OCI-LY7 (cell line): Measurements from ENCODE around the gene RNF212. TPM values are rescaled to one million over a fixed set of nuclear protein-coding genes. Genes with fewer than 3 reads are reported as not detected.

Experiments used
- BruUV-seq: library from RNA; stranded (reverse); fragments of 400-500 nt; replicated peaks from 2 replicates; lab custom pipeline; 2021; lab: Mats Ljungman, UMichigan
- CTCF ChIA-PET: fragments of 300-600 bp; sonication (Branson Sonifier 250); formaldehyde crosslinking; loops from one replicate; lab custom pipeline; 2022; ENCODE audit warnings: antibody characterized with exemption; ENCODE audit not compliant: unreplicated experiment; lab: Charles Lee
- POLR2A ChIA-PET: fragments of 300-600 bp; sonication (Branson Sonifier 250); formaldehyde crosslinking; loops from one replicate; lab custom pipeline; 2022; ENCODE audit warnings: antibody characterized with exemption; lab: Charles Lee
- DNase-seq: peaks from one replicate; pipeline ENCODE4 v3.0.0-alpha.2; 2015; ENCODE audit warnings: low spot score
- H2AFZ ChIP-seq: fragments of 200-600 bp; sonication (generic), shearing (Covaris generic); 2 replicates; pipeline ENCODE4 v1.6.1; 2014; ENCODE audit warnings: mild to moderate bottlenecking, antibody characterized with exemption, low read length, moderate library complexity
- H3K27ac ChIP-seq: fragments of 200-600 bp; sonication (generic); 2 replicates; pipeline ENCODE4 v1.5.1; 2014; ENCODE audit warnings: mixed run types, low read depth, mild to moderate bottlenecking, moderate library complexity, low read length, inconsistent platforms; ENCODE audit not compliant: poor library complexity, severe bottlenecking
- H3K36me3 ChIP-seq: fragments of 200-600 bp; sonication (generic); 2 replicates; pipeline ENCODE4 v1.6.1; 2014; ENCODE audit warnings: mild to moderate bottlenecking, antibody characterized with exemption, low read length, moderate library complexity, mixed read lengths; ENCODE audit not compliant: insufficient read depth
- H3K4me1 ChIP-seq: fragments of 200-600 bp; sonication (generic); 2 replicates; pipeline ENCODE4 v1.5.1; 2014; ENCODE audit warnings: mild to moderate bottlenecking, low read length; ENCODE audit not compliant: insufficient read depth, poor library complexity, severe bottlenecking
- H3K4me2 ChIP-seq: fragments of 200-600 bp; sonication (generic); 2 replicates; pipeline ENCODE4 v1.6.1; 2014; ENCODE audit warnings: mild to moderate bottlenecking, low read length
- H3K4me3 ChIP-seq: fragments of 200-600 bp; sonication (generic); 2 replicates; pipeline ENCODE4 v1.5.1; 2014; ENCODE audit warnings: mild to moderate bottlenecking, low read depth, low read length; ENCODE audit not compliant: poor library complexity, severe bottlenecking
- H3K79me2 ChIP-seq: fragments of 200-600 bp; sonication (generic); 2 replicates; pipeline ENCODE4 v1.6.1; 2016; ENCODE audit warnings: low read depth, mild to moderate bottlenecking, low read length, moderate library complexity, mixed read lengths; ENCODE audit not compliant: insufficient read depth
- H3K9me2 ChIP-seq: fragments of 200-600 bp; sonication (generic); 2 replicates; pipeline ENCODE4 v1.6.1; 2016; ENCODE audit warnings: mild to moderate bottlenecking, low read length, mixed read lengths; ENCODE audit not compliant: insufficient read depth
- H3K9me3 ChIP-seq: fragments of 200-600 bp; sonication (generic); 2 replicates; pipeline ENCODE4 v1.6.1; 2014; ENCODE audit warnings: mild to moderate bottlenecking, mixed run types, low read length, mixed read lengths
- H4K20me1 ChIP-seq: fragments of 200-600 bp; sonication (generic); 2 replicates; pipeline ENCODE4 v1.6.1; 2014; ENCODE audit warnings: mild to moderate bottlenecking, antibody characterized with exemption, low read length, moderate library complexity, mixed read lengths; ENCODE audit not compliant: insufficient read depth
- EZH2phosphoT487 ChIP-seq: fragments of 200-600 bp; sonication (generic); IDR thresholded peaks from 2 replicates; pipeline ENCODE4 v1.6.1; 2018; ENCODE audit warnings: low read depth, borderline replicate concordance, mild to moderate bottlenecking, mixed run types, antibody characterized with exemption, low read length, moderate library complexity, mixed read lengths
- intact Hi-C: fragments of 100-400 bp; cut with micrococcal nuclease; formaldehyde crosslinking; loops from one replicate; pipeline ENCODE4 v1.10.0; 2022; ENCODE audit not compliant: unreplicated experiment
- total RNA-seq, 2 experiments: library from RNA; depleted of rRNA in 1 of 2; stranded (reverse); fragments of >200 nt in 1 of 2; shearing (Covaris generic) in 1 of 2; gene quantifications; 2 replicates each; pipeline ENCODE4 v1.2.3, GENCODE V29; 2014 to 2022
- TF ChIP-seq, protein P1 (sequence below): fragments of 200-600 bp; sonication (generic); conservative IDR thresholded peaks from 2 replicates; pipeline ENCODE4 v1.5.1; 2014; ENCODE audit warnings: mild to moderate bottlenecking, antibody characterized with exemption, low read length, moderate library complexity, mixed read lengths

Gene RNF212
- total RNA-seq, 2 experiments from 2014 or later = not detected

DNA sequence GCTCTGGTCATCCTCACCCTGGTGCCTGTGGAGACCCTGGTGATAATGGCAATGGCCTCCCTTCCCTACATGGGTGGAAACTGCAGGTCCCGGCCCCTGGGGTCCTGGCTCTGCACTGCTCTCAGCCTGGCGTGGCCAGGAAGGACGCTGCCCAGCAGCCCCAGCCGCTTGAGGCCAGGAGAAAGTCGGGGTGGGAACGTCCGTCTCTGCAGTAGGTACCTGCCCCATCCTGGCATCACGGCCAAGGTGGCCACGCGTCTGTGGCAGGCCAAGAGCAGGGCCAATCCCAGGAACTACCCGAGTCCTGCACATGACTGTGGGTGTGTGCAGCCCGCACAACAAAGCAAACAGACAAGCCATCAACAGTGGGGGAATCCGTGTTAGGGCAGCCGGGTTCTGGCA is 68.2 kb downstream of the RNF212 start:
- intact Hi-C loops = no loop called here

DNA sequence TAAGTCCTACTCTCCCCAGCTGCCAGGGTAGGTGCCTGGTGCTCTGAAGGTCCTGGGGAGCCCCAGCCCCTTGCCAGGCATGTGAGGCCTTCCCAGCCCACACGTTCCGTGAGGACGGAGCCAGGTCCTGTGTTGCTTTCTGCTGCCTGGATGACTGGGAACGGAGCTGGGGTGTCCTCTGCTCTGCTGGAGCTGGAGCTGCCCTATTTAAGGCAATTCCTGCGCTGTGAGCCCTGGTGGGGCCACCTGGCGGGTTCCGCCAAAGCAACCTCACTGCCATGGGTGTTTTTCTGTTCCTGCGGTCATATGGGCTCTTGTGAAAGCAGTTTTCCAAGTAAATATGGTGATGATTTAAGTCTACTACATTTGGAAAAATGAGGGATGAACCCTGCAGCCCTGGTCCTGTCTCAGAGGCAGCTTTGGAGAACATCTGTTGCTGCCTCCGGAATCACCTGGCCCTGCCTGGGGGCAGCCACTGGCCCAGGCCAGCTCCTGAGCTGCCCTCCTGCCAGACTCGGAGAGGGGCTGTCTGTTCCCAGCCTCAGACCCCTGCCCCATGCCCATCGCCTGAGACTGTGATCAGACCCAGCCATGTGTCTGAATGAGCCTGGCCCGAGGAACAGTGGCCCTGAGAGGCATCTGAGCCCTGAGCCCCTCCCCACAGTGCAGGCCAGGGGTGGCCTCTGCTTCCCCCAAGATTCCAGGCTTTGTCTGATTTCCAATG is 68.7 kb downstream of the RNF212 start:
- Histone ChIP-seq H3K4me1 (no peaks in the 10 kb centered on the region), H3K27ac (no peak overlapping the region), H3K9me2 (no peaks in the 10 kb centered on the region), H3K9me3 (no peaks in the 10 kb centered on the region), H3K4me2 (no peak overlapping the region), H3K4me3 (no peak overlapping the region), H3K79me2 (no peaks in the 10 kb centered on the region), H4K20me1 (no peaks in the 10 kb centered on the region), H3K36me3 (no peaks in the 10 kb centered on the region), H2AFZ (no peak overlapping the region)
- TF ChIP-seq, protein P1, sequence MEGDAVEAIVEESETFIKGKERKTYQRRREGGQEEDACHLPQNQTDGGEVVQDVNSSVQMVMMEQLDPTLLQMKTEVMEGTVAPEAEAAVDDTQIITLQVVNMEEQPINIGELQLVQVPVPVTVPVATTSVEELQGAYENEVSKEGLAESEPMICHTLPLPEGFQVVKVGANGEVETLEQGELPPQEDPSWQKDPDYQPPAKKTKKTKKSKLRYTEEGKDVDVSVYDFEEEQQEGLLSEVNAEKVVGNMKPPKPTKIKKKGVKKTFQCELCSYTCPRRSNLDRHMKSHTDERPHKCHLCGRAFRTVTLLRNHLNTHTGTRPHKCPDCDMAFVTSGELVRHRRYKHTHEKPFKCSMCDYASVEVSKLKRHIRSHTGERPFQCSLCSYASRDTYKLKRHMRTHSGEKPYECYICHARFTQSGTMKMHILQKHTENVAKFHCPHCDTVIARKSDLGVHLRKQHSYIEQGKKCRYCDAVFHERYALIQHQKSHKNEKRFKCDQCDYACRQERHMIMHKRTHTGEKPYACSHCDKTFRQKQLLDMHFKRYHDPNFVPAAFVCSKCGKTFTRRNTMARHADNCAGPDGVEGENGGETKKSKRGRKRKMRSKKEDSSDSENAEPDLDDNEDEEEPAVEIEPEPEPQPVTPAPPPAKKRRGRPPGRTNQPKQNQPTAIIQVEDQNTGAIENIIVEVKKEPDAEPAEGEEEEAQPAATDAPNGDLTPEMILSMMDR = no peak
- TF ChIP-seq EZH2phosphoT487 = no peak
- no TSS peak for BruUV-seq
- ChIA-PET POLR2A (no interaction called here), CTCF (no interaction called here)
- intact Hi-C loops = no loop called here
- no peak for DNase-seq

More for the DNA sequence above, 68.2 kb downstream of the RNF212 start:
- Histone ChIP-seq H3K4me1 (no peaks in the 10 kb centered on the region), H3K9me3 (no peaks in the 10 kb centered on the region), H3K4me2 (no peak overlapping the region), H2AFZ (no peak overlapping the region), H3K36me3 (no peaks in the 10 kb centered on the region), H3K27ac (no peak overlapping the region), H3K4me3 (no peak overlapping the region), H4K20me1 (no peaks in the 10 kb centered on the region), H3K79me2 (no peaks in the 10 kb centered on the region), H3K9me2 (no peaks in the 10 kb centered on the region)
- ChIA-PET POLR2A (no interaction called here), CTCF (no interaction called here)
- DNase-seq = no peak
- no TSS peak for BruUV-seq
- no peak for TF ChIP-seq EZH2phosphoT487
- TF ChIP-seq, protein P1 = no peak

DNA sequence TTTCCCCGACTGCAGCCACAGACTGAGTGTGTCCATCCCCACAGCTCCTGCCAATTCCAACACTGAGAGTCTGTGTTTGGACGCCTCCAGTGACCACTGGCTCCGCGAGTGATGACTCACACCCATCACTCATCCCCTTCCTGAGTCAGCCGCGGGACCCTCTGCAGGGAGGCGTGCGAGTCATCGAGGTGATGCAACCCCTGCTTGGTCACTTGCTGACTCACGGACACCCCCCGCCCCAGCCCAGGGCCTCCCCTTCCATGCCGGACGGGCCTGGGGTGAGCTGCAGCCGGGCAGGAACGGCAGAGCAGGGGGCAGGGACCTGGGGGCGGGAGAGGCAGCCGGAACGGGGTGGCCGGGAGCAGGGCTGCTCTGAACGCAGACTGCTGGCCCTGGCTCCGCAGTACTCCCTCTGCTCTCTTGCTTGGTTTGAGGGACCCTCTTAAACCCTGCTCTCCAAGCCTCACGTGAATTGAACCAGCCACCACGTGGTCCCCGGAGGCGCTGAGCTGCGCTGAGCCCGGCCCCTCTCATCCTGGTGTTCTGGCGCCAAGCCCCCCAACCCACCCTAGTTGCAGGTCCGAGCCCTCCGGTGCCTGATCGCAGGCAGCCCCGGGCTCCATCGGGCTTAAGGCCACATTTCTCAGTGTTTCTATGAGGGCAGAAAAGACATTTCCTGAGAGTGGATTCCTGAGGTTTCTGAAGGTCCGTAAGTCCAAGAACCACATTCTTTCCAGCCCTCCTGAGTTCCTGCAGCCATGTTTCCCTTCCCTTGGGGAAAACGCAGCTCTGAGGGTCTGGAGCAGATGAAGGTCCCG is 69.5 kb downstream of the RNF212 start:
- Histone ChIP-seq H3K4me1 (no peaks in the 10 kb centered on the region), H3K36me3 (no peaks in the 10 kb centered on the region), H3K9me2 (no peaks in the 10 kb centered on the region), H3K79me2 (no peaks in the 10 kb centered on the region), H4K20me1 (no peaks in the 10 kb centered on the region), H3K4me3 (no peak overlapping the region), H3K4me2 (no peak overlapping the region), H3K27ac (no peak overlapping the region), H3K9me3 (no peaks in the 10 kb centered on the region), H2AFZ (no peak overlapping the region)
- POLR2A ChIA-PET = no interaction called here
- CTCF ChIA-PET = no interaction called here
- no peak for DNase-seq
- BruUV-seq = no TSS peak
- no peak for TF ChIP-seq EZH2phosphoT487
- TF ChIP-seq, protein P1 = no peak
- intact Hi-C loops = no loop called here
